GM10266 (cell line): ENCODE measurements around the gene VDR.

Experiments used
- DNase-seq: peaks from one replicate; pipeline ENCODE4 v3.0.0; 2012; ENCODE audit errors: extremely low spot score
- TF ChIP-seq, protein P1 (sequence below): IDR thresholded peaks from 2 replicates; pipeline ENCODE4 v1.5.1; 2012; ENCODE audit warnings: mild to moderate bottlenecking, low read depth; ENCODE audit not compliant: control insufficient read depth, insufficient read depth; ENCODE audit errors: missing control alignments

Gene VDR

DNA sequence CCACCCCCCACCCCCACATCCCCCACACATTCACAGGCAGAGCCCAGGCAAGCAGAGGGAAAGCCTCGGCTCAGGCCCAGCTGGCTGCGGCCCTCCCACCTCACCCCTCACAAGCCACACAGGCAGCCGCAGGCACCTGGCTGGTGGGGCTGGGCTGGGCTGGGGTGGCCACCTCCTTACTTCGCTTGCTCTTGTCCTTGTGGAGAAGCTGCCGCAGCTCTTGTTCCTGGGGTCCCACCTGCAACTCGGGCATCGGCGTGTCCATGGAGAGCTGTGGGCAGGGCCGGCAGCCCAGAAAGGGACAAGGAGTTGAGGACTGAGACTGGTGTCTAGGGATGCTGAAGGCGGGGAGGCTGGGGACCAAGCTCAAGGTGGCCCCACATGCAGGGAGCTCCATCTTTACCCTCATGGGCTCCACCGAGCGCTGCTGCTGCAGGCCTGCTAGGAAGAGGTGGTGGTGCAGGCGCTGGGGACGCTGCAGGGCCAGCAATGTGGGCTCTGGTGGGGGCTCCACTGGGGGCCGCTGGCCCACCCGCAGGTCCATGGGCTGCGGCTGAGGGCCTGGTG is 106.3 kb downstream of the VDR start:
- DNase-seq: no peak
- TF ChIP-seq, protein P1, sequence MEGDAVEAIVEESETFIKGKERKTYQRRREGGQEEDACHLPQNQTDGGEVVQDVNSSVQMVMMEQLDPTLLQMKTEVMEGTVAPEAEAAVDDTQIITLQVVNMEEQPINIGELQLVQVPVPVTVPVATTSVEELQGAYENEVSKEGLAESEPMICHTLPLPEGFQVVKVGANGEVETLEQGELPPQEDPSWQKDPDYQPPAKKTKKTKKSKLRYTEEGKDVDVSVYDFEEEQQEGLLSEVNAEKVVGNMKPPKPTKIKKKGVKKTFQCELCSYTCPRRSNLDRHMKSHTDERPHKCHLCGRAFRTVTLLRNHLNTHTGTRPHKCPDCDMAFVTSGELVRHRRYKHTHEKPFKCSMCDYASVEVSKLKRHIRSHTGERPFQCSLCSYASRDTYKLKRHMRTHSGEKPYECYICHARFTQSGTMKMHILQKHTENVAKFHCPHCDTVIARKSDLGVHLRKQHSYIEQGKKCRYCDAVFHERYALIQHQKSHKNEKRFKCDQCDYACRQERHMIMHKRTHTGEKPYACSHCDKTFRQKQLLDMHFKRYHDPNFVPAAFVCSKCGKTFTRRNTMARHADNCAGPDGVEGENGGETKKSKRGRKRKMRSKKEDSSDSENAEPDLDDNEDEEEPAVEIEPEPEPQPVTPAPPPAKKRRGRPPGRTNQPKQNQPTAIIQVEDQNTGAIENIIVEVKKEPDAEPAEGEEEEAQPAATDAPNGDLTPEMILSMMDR: no peak

GRCh38 chr12:47797441-47797840 is 107.4 kb downstream of the VDR start:
- TF ChIP-seq, protein P1: peak; percentile 65
- peak; percentile 76 for DNase-seq

DNA sequence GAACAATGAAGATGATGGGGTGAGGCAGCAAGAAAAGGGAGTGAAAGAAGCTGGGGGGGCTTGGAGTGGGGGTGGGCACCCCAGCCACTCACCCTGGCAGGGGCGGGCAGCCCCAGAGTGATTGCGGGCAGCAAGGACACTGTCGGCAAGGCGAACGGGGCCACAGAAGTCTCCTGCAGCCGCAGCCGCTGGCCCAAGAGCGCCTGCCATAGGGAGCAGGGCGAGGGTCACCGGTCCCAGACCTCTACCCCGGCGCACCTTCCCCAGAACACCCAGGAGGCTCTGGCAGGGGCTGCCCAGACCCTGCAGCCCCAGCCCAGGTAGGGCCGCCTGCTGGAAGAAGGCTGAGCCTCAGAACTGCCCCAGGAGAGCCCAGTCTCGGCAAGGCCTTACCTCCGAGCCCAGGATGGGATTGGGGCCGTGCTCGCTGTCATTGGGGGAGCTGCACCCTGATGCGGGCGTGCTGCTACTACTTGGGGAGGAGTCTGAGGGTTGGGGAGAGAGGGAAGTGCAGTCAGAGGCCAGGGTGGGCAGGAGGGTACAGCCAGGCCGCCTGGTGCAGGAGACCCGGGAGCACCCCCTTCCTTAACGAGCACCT is 108.9 kb downstream of the VDR start:
- no peak for DNase-seq
- TF ChIP-seq, protein P1: no peak

- no peak for DNase-seq
- TF ChIP-seq, protein P1: no peak
These were observed 109.5 kb downstream of the VDR start for GRCh38 chr12:47795121-47795813.

GRCh38 chr12:47794679-47795078 is 110.1 kb downstream of the VDR start:
- TF ChIP-seq, protein P1: no peak
- DNase-seq: no peak

GRCh38 chr12:47793015-47793681 is 111.6 kb downstream of the VDR start:
- DNase-seq: no peak
- TF ChIP-seq, protein P1: no peak
